ENCODE results near the gene OLA1. TPM values are rescaled to one million over a fixed set of nuclear protein-coding genes. Genes with fewer than 3 reads are reported as not detected.

Gene OLA1
- total RNA-seq, 2 donors from 2014 or later: 75.6 to 92.8 TPM

DNA sequence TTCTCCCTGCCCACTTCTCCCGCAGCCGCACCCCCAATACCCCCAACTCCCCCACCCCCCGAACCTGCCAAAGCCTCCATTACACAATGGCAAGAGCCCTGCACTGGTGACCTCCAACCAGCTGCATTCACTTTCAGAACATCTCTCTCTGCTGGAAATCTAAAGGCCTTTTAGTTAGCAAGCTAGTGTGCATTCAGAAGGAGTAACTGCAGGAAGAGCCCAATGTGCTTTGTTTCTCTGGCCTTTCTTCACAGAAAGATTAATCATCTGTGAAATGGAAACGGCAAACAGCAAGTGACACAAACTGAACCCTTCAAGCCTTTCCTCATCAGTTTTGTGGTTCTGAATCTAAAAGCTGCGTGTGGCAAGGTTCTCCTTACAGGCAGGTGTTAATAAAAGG is 124.2 kb downstream of the OLA1 start:
- no peak overlapping the region for H3K4me3 ChIP-seq
- no peak for DNase-seq
- intact Hi-C loops (cut with DNase I): no loop called here
- no peak overlapping the region for H3K27ac ChIP-seq
- H3K4me1 ChIP-seq: no peaks in the 10 kb centered on the region
- TF ChIP-seq, protein P1, sequence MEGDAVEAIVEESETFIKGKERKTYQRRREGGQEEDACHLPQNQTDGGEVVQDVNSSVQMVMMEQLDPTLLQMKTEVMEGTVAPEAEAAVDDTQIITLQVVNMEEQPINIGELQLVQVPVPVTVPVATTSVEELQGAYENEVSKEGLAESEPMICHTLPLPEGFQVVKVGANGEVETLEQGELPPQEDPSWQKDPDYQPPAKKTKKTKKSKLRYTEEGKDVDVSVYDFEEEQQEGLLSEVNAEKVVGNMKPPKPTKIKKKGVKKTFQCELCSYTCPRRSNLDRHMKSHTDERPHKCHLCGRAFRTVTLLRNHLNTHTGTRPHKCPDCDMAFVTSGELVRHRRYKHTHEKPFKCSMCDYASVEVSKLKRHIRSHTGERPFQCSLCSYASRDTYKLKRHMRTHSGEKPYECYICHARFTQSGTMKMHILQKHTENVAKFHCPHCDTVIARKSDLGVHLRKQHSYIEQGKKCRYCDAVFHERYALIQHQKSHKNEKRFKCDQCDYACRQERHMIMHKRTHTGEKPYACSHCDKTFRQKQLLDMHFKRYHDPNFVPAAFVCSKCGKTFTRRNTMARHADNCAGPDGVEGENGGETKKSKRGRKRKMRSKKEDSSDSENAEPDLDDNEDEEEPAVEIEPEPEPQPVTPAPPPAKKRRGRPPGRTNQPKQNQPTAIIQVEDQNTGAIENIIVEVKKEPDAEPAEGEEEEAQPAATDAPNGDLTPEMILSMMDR (IDR thresholded peaks at IDR 0.05): no peak
- no peak overlapping the region for H3K9ac ChIP-seq (ENCODE audit: low read depth in 2 of 2, low read length in 2 of 2)
- H3K27me3 ChIP-seq: no peaks in the 10 kb centered on the region
- no peaks in the 10 kb centered on the region for H3K36me3 ChIP-seq
- H3K9me3 ChIP-seq: no peaks in the 10 kb centered on the region

DNA sequence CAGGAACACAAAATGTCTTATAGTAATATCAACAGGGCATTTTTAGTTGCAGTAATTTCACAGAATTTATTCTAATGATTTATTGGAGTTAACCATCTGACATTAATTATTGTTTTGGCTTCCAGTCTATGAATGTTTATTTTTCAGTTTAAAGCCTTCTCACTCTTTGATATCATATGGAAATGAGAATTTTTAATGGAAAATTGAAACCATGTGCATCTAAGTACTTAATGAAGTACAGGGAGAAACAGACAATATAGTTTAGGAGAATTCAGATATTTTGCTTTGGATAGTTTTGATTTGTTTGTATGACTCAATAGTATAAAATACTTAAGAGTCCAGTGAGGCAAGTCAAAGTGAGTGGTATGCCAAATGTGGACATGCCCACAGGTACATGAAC is 126.1 kb downstream of the OLA1 start:
- Histone ChIP-seq H3K4me1 (no peaks in the 10 kb centered on the region), H3K27ac (no peak overlapping the region), H3K27me3 (no peaks in the 10 kb centered on the region), H3K9ac (ENCODE audit: low read depth in 2 of 2, low read length in 2 of 2) (no peak overlapping the region), H3K9me3 (no peaks in the 10 kb centered on the region), H3K4me3 (no peak overlapping the region), H3K36me3 (no peaks in the 10 kb centered on the region)
- intact Hi-C loops (cut with DNase I): no loop called here
- TF ChIP-seq, protein P1 (IDR thresholded peaks at IDR 0.05): no peak
- no peak for DNase-seq

DNA sequence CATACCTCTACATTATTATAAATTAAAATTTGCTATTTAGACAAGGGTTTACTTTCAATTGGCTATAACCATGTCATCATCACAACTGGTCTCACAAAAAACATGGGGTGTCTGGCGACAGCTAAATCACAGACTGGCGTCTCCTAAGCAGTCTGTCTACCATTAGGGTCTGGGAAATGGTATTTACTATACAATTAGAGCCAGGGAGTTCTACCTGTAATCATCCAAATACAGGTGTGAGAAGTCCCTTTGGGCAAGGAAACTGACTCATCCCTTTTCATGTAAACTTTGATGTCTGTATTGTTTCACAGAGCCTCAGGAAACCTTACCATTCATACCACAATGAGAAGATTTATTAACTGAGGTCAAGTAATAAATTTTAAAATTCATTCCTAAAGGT is 126.7 kb downstream of the OLA1 start:
- intact Hi-C loops (cut with DNase I): no loop called here
- Histone ChIP-seq H3K9me3 (no peaks in the 10 kb centered on the region), H3K9ac (ENCODE audit: low read depth in 2 of 2, low read length in 2 of 2) (no peak overlapping the region), H3K4me3 (no peak overlapping the region), H3K27ac (no peak overlapping the region), H3K27me3 (no peaks in the 10 kb centered on the region), H3K4me1 (no peaks in the 10 kb centered on the region), H3K36me3 (no peaks in the 10 kb centered on the region)
- no peak for DNase-seq
- TF ChIP-seq, protein P1 (IDR thresholded peaks at IDR 0.05): no peak

DNA sequence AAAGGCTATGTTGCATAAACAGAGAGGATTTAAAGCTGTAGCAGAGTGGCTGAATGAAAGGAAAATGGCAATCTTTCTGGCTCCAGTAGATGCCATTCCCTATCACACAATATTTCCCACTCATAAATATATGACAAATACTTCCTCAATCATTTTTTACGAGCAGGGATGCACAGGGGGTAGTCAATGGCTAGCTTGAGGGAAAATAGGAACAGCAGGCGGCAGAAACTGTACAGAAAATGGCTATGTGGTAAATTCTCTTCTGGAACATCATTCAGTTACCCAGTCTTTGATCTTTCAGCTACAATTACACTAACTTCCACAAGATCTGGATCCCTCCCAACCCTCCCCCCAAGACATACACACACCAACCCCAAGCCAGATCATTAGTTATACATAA is 127.2 kb downstream of the OLA1 start:
- intact Hi-C loops (cut with DNase I): no loop called here

DNA sequence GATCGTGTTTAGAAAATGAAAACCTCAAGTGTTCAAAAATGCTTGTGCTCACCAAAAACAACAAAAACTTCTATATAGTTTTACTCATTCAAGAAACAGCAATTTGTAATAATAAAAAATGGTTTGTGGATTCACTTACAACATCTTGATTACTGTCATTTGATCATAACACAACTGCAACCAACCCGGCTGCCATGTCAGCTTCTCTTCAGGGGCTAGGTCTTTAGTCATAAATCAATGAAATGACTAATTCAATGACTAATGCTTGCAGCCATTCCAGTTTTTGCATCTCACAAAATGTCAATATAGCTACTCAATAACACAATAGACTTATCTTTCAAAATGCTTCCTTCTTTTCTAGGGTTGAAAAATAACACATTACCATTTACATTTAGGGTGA is 128.0 kb downstream of the OLA1 start:
- Histone ChIP-seq H3K27ac (no peak overlapping the region), H3K9ac (ENCODE audit: low read depth in 2 of 2, low read length in 2 of 2) (no peak overlapping the region), H3K36me3 (no peaks in the 10 kb centered on the region), H3K4me1 (no peaks in the 10 kb centered on the region), H3K4me3 (no peak overlapping the region), H3K9me3 (no peaks in the 10 kb centered on the region), H3K27me3 (no peaks in the 10 kb centered on the region)
- intact Hi-C loops (cut with DNase I): no loop called here
- DNase-seq: no peak
- TF ChIP-seq, protein P1 (IDR thresholded peaks at IDR 0.05): no peak

More for the DNA sequence above, 127.2 kb downstream of the OLA1 start:
- H3K27me3 ChIP-seq: no peaks in the 10 kb centered on the region
- TF ChIP-seq, protein P1 (IDR thresholded peaks at IDR 0.05): no peak
- DNase-seq: no peak
- H3K4me1 ChIP-seq: no peaks in the 10 kb centered on the region
- no peaks in the 10 kb centered on the region for H3K9me3 ChIP-seq
- H3K4me3 ChIP-seq: no peak overlapping the region
- H3K9ac ChIP-seq (ENCODE audit: low read depth in 2 of 2, low read length in 2 of 2): no peak overlapping the region
- no peaks in the 10 kb centered on the region for H3K36me3 ChIP-seq
- H3K27ac ChIP-seq: no peak overlapping the region
